Activated CD4-positive, alpha-beta T cell treated with anti-CD3 and anti-CD28 coated beads, Interleukin-2, amount 50 U/mL, for 24 hours (primary cell): ENCODE data around the gene PAK2.
"Not testable (repeated sequence)": the region's sequence is repeated elsewhere in the genome, so short reads cannot be mapped to it uniquely, and the experiment has no call there.

Experiments used
- DNase-seq, 2 donors: peaks; one replicate each; pipeline ENCODE4 v3.0.0-alpha.2; 2020; ENCODE audit warnings: low read depth in 1 of 2, low spot score in 1 of 2

Gene PAK2

DNA sequence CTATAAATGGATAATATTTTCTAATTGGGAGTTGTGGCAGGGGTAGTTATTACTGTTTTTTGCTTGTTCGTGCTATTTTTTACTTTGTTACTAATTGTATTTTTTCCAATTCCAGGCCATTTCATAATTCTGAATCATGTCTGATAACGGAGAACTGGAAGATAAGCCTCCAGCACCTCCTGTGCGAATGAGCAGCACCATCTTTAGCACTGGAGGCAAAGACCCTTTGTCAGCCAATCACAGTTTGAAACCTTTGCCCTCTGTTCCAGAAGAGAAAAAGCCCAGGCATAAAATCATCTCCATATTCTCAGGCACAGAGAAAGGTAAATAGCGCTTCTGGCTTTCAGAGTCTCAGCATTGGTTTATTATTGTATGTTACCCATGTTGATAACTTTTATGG, 42.9 kb downstream of the PAK2 start:
- no peak for DNase-seq

DNA sequence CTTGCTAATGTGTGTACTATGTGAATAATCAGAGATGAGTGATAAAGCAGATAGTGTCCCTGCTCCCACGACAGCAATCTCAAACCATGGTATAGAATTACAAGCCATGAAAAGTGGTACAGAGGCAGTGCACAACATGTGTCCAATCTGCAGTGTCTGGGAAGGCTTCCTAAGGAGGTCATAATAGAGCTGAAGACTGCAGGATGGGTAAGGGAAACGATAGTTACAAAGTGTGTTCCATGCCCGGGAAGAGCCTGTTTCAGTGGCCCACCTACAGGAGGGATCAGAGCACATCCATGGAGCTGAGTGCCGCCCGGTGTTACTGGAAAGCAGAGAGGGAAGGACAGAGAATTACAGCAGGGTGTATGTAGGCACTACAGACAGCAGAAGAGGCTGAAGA, 48.9 kb downstream of the PAK2 start:
- DNase-seq, result no peak

DNA sequence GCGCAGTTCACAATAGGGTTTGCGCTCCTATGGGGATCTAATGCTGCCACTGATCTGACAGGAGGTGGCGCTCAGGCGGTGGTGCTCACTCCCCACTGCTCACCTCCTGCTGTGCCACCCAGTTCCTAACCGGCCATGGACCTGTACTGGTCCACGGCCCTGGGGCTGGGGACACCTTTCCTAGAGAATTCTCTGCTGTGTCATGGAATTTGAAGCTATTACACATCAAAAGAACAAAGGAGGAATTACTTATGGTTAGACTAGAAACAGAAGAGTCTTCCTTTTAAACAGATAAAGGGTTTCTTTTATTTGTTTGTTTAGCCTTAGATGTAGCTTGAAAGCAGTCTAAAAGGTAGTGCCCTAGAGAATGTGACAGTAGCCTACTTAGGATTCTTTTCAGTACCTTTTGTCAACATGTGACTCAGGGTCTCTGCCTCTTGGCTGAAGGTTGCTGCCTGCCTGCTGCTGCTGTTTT, 50.3 kb downstream of the PAK2 start:
- DNase-seq, result no peak

DNA sequence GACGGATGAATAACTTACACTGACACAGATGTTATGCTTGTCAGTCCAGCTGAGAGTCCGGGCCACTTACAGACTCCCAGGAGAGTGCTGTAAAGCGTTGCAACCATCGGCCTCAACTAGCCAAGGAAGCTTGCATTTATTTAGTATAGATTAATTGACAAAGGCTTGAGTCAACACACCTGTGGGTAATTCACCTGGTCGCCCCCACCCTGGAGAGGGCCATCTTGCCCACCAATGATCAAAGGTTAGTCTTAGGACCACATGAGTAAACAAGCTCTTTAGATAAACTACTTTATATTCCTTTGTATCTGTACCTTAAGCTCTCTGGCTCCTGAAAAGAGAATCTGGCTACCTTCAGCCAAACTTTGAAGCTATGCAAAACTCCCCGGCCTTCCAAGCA, 51.0 kb downstream of the PAK2 start:
- no peak for DNase-seq

DNA sequence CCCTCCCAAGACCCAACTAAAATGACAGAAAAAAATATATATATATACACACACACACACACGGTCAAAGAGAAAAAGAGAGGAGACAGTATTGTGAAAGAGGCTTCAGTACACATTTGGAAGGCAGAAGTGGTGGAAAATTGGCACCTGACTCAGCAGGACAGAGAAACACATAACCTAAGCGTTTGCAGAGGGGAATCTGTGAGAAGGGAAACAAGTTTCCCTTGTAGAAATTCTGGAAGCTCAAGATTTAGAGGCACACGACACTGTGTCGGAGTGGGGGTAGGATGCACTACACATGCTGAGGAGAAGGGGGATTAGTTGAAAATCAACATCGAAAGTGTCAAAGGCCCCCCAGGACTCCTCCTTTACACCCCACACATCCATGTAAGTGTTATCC, 53.1 kb downstream of the PAK2 start:
- no peak for DNase-seq

DNA sequence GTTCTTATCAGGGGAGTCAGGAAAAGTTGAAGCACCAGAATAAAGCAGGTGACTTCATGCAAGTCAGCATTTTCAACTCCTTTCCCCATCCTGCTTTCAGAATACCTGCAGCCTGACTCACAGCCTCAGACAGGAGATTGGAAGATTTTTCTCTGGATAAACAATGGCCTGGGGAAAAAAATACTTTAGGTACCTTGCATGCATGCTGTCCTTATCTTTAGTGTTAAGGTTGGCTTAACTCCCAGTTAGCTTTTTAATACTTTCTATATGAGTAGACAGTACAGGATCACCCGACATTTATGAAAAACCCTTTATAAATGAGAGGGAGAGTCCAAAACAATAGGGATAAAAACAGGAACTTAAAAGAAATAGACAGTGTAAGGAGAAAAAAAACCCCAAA, 53.6 kb downstream of the PAK2 start:
- no peak for DNase-seq

DNA sequence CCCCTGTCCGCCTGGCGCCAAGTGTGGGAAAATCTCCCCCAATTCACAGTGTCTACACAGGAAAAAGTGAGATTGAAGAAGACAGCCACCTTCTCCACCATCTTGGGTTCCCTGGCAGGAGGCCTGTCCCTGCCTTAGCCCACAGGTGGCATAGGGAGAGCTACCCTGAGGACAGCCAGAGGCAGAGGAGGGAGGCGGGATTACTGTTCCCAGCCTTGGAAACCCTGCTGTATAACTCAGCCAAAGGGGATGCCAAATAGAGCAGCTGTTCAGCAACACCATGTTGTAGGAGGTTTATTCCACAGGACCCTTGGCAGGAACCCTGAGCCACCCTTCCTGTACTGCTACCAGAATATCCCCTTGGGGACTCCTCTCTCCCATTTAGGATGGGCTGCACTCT, 54.8 kb downstream of the PAK2 start:
- no peak for DNase-seq

DNA sequence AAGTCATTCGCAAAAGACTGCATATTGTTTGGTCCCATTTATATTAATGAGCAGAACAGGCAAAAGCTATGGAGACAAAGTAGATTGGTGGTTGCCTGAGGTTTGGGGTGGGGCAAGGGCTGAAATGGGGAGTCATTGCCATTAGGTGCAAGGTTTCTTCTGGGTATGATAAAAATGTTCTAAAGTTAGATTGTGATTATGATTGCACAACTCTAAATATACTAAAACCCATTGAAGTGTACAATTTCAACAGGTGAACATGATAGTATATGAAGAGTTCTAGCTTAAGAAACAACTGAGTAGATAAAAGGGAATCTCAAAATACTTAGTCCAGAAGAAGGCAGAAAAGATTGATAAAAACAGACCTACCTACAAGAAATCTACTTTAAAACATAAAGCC, 56.7 kb downstream of the PAK2 start:
- DNase-seq, result no peak

DNA sequence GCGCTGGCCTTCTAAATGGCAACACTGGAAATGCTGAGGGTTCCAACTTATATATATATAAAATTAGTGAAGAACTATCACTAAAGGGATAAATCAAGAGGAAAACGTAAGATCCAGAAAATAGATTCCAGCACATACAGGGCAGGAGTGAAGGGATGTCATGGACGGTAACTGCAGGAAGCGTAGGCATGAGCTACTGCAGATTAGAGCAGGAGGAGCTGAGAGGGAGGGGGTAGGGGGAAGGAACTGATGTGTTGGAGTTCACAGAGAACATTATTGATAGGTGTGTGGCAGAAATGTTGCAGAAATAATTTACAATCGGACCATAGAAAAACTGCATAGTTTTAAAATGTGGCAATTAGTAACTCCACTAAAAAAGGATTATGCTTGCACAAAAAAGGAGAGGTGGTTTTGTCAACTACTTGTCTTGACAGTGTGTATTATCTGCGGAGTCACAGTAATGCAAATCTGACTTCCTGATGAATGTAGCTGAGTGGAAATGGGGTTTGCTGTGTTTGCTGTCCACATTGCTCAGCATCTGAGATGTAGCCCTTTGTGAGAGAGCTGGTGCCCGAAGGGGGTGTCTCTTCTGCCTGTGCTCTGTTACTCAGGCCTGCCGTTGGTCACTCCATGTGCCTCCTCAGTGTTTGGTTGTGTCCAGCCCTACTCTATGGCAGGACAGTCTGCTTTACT, 61.2 kb downstream of the PAK2 start:
- no peak for DNase-seq

DNA sequence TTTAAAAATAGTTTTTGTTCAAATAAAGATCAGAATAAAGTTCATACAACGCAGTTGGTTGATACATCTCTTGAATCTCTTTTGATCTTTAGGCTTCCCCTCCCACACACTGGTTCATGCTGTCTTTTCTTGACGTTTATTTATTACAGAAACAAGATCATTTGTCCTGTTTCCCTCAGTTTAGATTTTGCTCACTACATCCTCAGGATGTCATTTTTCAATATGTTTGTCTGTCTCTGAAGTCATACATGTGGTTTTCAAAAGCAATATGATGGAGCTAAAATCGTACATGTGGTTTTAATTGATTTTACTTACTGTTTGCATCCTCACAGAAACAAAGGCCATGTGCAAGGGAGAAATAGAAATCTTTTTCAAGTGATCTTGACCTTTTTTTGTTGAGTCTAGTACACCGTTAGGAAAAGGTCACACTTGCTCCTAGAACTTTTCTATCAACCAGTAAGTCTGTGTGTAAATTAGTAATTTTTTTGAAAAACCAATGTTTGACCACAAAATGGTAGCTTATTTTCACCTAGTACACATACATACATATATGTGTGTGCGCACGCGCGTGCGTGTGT, 64.3 kb downstream of the PAK2 start:
- DNase-seq, result no peak

DNA sequence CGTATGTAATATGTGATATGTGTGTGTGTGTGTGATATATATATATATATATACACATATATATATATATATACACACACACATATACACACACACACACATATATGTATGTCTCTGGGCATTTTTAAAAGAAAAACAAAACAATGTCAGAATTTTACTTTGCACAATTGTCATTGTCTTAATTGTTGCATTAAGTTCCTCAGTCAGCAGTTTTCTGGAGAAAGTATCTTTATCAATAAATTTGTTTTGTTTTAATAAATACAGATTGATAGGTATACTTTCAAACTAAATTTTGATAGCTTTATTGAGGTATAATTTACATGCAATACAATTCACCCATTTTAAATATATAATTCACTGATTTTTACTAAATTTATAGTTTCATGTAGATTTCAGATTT, 65.1 kb downstream of the PAK2 start:
- DNase-seq, result no peak

DNA sequence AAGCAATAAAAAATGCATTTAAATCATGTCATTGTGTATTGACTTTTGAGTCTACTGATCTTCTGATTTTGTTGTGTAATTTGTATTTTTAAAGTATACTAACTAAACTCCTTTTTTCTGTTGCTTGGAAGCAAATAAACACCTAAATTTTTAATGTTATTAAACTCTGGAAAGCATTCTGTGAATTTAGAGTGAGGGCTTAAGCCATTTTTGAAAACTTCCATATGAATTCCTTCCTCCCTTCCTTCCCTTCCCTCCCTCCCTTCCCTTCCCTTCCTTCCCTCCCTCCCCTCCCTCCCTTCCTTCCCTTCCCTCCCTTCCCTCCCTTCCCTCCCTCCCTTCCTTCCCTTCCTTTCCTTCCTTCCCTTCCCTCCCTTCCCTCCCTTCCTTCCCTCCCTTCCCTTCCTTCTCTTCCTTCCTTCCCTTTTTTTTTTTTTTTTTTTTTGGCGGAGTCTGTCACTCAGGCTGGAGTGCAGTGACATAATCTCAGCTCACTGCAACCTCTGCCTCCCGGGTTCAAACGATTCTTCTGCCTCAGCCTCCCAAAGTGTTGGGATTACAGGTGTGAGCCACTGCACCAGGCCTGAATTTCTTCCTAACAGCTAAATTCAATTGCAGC, 71.4 kb downstream of the PAK2 start:
- DNase-seq, result no peak

DNA sequence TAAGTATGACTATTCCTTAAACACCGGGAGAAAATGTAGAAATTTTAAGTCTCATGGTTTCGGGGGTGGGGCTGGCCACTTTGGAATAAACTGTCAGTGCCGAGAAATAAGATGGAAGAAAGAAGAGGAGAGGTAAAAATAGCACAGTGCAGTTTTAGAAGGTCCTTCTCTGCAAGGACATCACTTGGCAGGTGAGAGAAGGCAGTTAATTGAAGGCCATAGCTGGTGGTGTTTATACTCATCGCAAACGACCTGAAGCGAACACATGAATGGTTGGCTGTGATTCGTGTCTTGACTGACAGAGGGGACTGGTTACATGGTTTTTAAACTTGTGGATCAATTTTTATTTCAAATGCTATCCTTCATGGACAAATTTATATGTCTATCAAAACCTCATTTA, 73.2 kb downstream of the PAK2 start:
- DNase-seq, result no peak

DNA sequence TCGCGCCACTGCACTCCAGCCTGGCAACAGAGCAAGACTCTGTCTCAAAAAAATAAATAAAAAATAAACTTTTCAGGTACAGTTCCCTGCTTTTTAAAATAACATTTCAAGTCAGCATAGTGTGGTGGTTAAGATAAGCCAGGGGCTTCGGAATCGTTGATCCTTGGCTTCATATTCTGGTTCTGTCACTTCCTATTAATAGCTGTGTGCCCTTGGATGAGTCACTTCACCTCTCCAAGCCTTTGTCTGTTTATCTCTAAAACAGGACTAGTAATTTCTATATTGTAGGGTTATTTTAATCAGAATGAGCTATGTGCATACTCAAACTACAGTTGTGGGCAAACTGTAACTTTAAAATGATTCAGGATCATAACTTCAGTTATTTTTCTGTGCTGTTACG, 74.2 kb downstream of the PAK2 start:
- no peak for DNase-seq

DNA sequence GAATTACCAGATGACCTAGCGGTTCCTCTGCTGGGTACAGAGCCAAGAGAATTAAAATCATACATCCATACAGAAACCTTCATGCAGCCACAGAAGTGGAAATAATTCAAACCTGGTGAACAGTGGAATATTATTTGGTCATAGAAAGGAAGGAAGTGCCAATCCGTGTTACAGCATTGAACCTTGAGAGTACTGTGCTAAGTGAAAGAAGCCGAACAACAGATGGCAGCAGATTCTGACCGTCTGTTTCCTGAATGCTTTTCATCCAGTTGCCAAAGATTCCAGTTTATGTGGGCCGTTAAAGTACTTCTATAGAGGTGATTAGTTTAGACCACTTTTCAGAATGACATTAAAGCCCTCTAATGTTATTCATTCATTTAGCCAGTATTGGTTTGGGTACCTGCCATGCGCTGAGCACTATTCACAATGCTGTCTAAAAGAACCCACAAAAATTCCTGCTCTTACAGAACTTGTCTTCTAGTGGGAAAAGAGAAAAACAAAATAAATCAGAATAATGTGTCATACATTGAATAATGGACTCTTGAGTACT, 82.2 kb downstream of the PAK2 start:
- no peak for DNase-seq

DNA sequence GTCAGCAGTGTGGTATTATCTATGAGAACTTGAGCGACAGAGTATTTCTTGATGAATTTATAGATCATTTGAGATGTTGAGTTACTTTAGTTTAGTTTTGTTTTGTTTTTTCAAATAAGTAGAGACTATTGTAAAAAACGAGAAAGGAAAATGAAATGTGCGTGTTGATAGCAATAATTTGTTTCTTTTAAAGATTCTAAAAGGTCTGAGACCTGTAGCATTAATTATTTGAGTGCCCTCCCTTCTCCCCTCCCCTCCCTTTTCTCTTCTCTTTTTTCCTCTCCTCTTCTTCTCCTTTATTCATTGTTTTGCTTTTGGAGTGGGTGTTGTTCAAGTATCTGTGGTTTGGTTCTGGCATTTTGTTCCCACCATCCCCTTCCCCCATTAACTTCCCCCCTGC, 90.0 kb downstream of the PAK2 start:
- DNase-seq, result not testable (repeated sequence)

DNA sequence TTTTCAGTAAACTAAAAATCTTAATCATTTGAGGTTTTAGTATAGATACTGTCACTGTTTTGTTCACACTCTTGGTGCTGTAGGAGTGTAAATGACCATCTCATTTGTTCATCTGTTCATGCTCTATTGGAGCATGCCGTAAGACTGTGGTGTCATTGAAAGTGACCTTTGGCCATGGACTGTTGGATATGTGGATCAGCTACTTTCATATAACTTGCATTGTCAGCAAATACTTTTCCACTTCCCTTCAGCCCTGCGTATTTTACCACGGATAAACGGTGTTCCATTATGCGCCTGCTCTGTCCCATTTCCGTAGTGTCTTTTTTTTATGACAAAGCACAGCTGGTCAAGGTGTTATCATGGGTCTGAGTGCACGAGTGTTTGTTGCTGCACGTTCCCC, 95.4 kb downstream of the PAK2 start:
- DNase-seq, result no peak

DNA sequence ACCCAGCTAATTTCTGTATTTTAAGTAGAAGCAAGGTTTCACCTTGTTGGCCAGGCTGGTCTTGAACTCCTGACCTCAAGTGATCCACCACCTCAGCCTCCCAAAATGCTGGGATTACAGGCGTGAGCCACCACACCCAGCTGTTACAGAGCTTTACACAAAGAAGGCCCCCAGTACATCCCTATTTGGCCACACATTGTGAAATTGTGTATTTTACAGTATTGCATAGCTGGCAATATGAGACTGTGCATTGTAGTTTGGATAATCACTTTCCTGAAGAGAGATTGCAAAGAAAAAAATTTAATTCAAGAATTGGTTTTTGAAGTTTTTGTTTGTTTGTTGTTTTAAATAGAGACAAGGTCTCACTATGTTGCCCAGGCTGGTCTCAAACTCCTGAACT, 97.0 kb downstream of the PAK2 start:
- not testable (repeated sequence) for DNase-seq

DNA sequence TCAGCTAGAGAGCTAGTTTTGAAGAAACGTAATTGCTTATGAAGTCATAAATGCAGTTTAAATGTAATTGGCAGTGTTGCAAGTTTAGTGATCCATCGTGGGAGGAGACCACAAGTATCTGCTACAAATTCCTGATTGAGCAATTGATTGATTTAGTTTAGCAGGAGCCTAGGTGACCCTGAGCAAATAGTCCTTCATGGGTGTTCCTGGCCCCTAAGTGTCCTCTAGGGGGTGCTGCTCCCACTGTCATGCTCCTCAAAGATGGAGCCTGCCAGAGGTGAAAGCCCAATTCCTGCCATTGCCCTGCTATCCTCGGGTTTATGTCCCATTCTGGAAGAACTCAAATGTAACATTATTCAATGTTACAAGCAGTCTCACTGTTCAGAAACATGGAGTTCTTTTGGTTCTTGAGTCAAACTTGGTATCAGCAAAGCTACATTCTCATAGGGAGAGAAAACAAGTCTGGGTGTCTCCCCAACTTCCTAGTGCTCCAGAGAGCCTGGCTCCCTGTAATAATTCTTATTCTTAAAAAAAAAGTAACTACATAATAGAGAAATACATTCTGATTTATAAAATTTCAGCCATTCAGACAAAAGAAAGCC, 98.3 kb downstream of the PAK2 start:
- DNase-seq, result peak; percentile 49 to 69

DNA sequence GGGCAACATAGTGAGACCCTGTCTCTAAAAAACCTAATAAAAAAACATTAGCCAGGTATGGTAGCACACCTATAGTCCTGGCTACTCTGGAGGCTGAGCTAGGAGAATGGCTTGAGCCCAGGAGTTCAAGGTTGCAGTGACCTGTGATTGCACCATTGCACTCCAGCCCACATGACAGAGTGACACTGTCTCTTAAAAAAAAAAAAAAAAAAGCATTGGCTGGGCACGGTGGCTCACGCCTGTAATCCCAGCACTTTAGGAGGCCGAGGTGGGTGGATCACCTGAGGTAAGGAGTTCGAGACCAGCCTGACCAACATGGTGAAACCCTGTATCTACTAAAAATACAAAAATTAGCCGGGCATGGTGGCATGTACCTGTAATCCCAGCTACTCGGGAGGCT, 99.7 kb downstream of the PAK2 start:
- DNase-seq, result not testable (repeated sequence)

DNA sequence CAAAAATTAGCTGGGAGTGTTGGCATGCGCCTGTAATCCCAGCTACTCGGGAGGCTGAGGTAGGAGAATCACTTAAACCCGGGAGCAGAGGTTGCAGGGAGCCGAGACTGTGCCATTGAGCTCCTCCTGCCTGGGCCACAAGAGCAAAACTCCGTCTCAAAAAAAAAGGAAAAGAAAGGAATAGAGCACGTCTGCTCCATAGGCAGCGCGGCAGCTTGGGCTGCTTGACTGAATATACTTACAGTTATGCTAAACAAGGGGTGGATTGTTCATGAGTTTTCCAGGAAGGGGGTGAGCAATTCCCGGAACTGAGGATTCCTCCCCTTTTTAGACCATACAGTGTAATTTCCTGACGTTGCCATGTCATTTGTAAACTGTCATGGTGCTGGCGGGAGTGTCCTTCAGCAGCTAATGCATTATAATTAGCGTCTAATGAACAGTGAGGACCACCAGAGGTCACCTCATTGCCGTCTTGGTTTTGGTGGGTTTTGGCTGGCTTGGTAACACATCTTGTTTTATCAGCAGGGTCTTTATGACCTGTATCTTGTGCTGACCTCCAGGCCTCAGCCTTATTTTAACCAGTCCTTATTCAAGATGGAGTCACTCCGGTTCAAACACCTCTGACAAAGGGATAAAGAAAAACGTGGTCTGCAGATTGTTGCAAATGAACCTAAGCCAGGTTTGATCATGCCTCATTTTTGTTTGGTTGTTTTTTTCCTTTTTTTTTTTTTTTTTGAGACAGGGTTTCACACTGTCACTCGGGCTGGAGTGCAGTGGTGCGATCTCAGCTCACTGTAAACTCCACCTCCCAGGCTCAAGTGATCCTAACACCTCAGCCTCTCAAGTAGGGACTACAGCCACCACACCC, 103.1 kb downstream of the PAK2 start:
- DNase-seq, result no peak
